OCI-LY1 (cell line): Measurements from ENCODE around the gene GTPBP3.

Source experiments
- EZH2 ChIP-seq: fragments of 200-600 bp; sonication (generic), shearing (Covaris generic); IDR thresholded peaks from 2 replicates; pipeline ENCODE4 v1.8.0; 2017; ENCODE audit warnings: borderline replicate concordance, mixed run types, mild to moderate bottlenecking, antibody characterized with exemption, low read length, moderate library complexity, mixed read lengths
- TF ChIP-seq, protein P1 (sequence below): fragments of 200-600 bp; sonication (generic), shearing (Covaris generic); IDR thresholded peaks from 2 replicates; pipeline ENCODE4 v1.5.1; 2017; ENCODE audit warnings: mild to moderate bottlenecking, antibody characterized with exemption, low read length, moderate library complexity, mixed read lengths

DNA sequence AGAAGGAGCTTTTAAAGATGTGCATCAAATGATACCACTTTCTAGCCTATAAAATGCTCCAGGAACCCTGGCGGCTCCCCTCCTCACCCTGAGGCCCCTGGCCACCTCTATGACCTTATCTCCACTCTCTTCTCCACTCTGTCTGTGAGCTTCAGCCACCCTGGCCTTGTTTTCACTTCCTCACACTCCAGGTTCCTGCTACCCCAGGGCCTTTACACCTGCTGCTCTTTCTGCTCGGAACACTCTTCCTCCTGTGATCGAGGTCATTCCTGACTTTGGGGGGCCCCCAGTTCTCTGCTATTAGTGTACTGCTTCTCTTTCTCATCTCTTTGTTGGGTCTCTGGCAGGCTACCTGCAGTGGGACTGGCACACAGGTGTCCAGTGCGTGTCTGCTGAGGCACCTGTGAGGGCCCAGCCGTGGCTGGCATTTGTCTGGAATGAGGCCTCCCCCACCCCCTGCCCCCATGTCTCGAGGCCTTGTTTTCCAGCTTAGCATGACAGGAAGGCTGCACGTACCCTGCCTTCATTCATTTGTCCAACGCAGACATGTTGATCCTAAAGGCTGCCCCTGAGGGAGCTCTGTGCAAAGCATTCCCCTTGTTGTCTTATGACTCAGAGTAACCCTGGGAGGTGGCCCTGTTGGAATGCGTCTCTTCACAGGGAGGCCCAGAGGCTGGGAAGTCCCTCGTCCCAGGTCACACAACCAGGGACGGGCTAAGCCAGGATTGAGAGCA lies 25.7 kb upstream of the GTPBP3 start:
- TF ChIP-seq, protein P1, sequence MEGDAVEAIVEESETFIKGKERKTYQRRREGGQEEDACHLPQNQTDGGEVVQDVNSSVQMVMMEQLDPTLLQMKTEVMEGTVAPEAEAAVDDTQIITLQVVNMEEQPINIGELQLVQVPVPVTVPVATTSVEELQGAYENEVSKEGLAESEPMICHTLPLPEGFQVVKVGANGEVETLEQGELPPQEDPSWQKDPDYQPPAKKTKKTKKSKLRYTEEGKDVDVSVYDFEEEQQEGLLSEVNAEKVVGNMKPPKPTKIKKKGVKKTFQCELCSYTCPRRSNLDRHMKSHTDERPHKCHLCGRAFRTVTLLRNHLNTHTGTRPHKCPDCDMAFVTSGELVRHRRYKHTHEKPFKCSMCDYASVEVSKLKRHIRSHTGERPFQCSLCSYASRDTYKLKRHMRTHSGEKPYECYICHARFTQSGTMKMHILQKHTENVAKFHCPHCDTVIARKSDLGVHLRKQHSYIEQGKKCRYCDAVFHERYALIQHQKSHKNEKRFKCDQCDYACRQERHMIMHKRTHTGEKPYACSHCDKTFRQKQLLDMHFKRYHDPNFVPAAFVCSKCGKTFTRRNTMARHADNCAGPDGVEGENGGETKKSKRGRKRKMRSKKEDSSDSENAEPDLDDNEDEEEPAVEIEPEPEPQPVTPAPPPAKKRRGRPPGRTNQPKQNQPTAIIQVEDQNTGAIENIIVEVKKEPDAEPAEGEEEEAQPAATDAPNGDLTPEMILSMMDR: no peak
- TF ChIP-seq EZH2: no peak
